Hepatocyte (in vitro differentiated cells): ENCODE results near the gene AQP5. TPM values are rescaled to one million over a fixed set of nuclear protein-coding genes. Genes with fewer than 3 reads are reported as not detected.

ENCODE experiments used
- DNase-seq: peaks from one replicate; pipeline ENCODE4 v3.0.0-alpha.2; 2016; ENCODE audit warnings: low spot score
- H2AFZ ChIP-seq: fragments of 200-600 bp; sonication (generic); 2 replicates; pipeline ENCODE4 v1.6.0; 2016; ENCODE audit warnings: antibody characterized with exemption, mild to moderate bottlenecking
- H3K27ac ChIP-seq: fragments of 200-600 bp; sonication (generic); 2 replicates; pipeline ENCODE4 v1.5.1; 2016; ENCODE audit warnings: mild to moderate bottlenecking
- H3K27me3 ChIP-seq: fragments of 200-600 bp; sonication (generic); 2 replicates; pipeline ENCODE4 v1.6.1; 2016
- H3K36me3 ChIP-seq: fragments of 200-600 bp; sonication (generic); replicated peaks from 2 replicates; pipeline ENCODE4 v1.5.1; 2016; ENCODE audit warnings: low read depth; ENCODE audit not compliant: insufficient read depth
- H3K4me1 ChIP-seq: fragments of 200-600 bp; sonication (generic); 2 replicates; pipeline ENCODE4 v1.5.1; 2016; ENCODE audit warnings: mild to moderate bottlenecking, moderate library complexity; ENCODE audit not compliant: insufficient read depth
- H3K4me2 ChIP-seq: fragments of 200-600 bp; sonication (generic); 2 replicates; pipeline ENCODE4 v1.6.0; 2016
- H3K4me3 ChIP-seq: fragments of 200-600 bp; sonication (generic); 2 replicates; pipeline ENCODE4 v1.5.1; 2016; ENCODE audit warnings: mild to moderate bottlenecking
- H3K79me2 ChIP-seq: fragments of 200-600 bp; sonication (generic); 2 replicates; pipeline ENCODE4 v1.6.0; 2017; ENCODE audit warnings: mild to moderate bottlenecking
- H3K9me2 ChIP-seq: fragments of 200-600 bp; sonication (generic); replicated peaks from 2 replicates; pipeline ENCODE4 v1.6.0; 2017; ENCODE audit warnings: mild to moderate bottlenecking; ENCODE audit not compliant: insufficient read depth
- H3K9me3 ChIP-seq: fragments of 200-600 bp; sonication (generic); 2 replicates; pipeline ENCODE4 v1.5.1; 2016; ENCODE audit warnings: low read depth, mild to moderate bottlenecking
- H4K20me1 ChIP-seq: fragments of 200-600 bp; sonication (generic); 2 replicates; pipeline ENCODE4 v1.6.0; 2016; ENCODE audit warnings: mild to moderate bottlenecking; ENCODE audit not compliant: insufficient read depth, poor library complexity, severe bottlenecking
- CTCF ChIP-seq: fragments of 200-600 bp; sonication (generic); IDR thresholded peaks from 2 replicates; pipeline ENCODE4 v1.5.1; 2016; ENCODE audit warnings: antibody characterized with exemption, mild to moderate bottlenecking; ENCODE audit not compliant: poor library complexity
- EZH2 ChIP-seq: fragments of 200-600 bp; sonication (generic); IDR thresholded peaks from 2 replicates; pipeline ENCODE4 v1.6.1; 2016; ENCODE audit warnings: antibody characterized with exemption, mild to moderate bottlenecking, borderline replicate concordance
- EZH2phosphoT487 ChIP-seq: fragments of 200-600 bp; sonication (generic); IDR thresholded peaks from one replicate; pipeline ENCODE4 v1.6.1; 2018; ENCODE audit warnings: antibody characterized with exemption, mild to moderate bottlenecking, low read depth, moderate library complexity; ENCODE audit not compliant: unreplicated experiment, severe bottlenecking
- WGBS: methylation state at CpG from one replicate; pipeline ENCODE4 v1.1.6; 2016; ENCODE audit warnings: low lambda C conversion rate; ENCODE audit errors: missing lambda C conversion rate; 5-methylcytosine and 5-hydroxymethylcytosine counted together
- polyA plus RNA-seq: library from polyadenylated mRNA; unstranded; fragments of >200 nt; fragmentation: Nextera tagmentation; extraction: Ambion mirVana; gene quantifications from 2 replicates; pipeline ENCODE4 v1.2.1, GENCODE V29; 2016
- total RNA-seq: library from RNA; depleted of rRNA; stranded (reverse); fragments of >200 nt; gene quantifications from 2 replicates; pipeline ENCODE4 v1.2.3, GENCODE V29; 2014

Gene AQP5
- total and polyA plus RNA-seq, 2 experiments from 2014 or later: 0.50 to 1.2 TPM

GRCh38 chr12:49953151-49953550, 8.5 kb upstream of the AQP5 start:
- H3K27me3 ChIP-seq: peaks cover 33% of the 10 kb centered on the region
- H3K4me3 ChIP-seq: no peak overlapping the region
- H3K9me3 ChIP-seq: no peaks in the 10 kb centered on the region
- no peaks in the 10 kb centered on the region for H3K36me3 ChIP-seq
- WGBS: 95% methylated on average over 4 of the region's 4 CpGs
- H3K79me2 ChIP-seq: no peaks in the 10 kb centered on the region
- DNase-seq: no peak
- no peak overlapping the region for H2AFZ ChIP-seq
- no peaks in the 10 kb centered on the region for H3K4me1 ChIP-seq
- H3K9me2 ChIP-seq: no peaks in the 10 kb centered on the region
- no peaks in the 10 kb centered on the region for H4K20me1 ChIP-seq
- H3K27ac ChIP-seq: no peak overlapping the region
- TF ChIP-seq EZH2 (no peak), EZH2phosphoT487 (no peak), CTCF (no peak)
- no peak overlapping the region for H3K4me2 ChIP-seq

GRCh38 chr12:49953961-49954846, 7.5 kb upstream of the AQP5 start:
- Histone ChIP-seq H3K27me3 (peaks cover 43% of the 10 kb centered on the region), H3K27ac (no peak overlapping the region), H4K20me1 (no peaks in the 10 kb centered on the region), H2AFZ (no peak overlapping the region), H3K4me3 (no peak overlapping the region), H3K4me1 (no peaks in the 10 kb centered on the region), H3K36me3 (no peaks in the 10 kb centered on the region), H3K4me2 (no peak overlapping the region), H3K9me3 (no peaks in the 10 kb centered on the region), H3K9me2 (no peaks in the 10 kb centered on the region), H3K79me2 (no peaks in the 10 kb centered on the region)
- TF ChIP-seq CTCF (no peak), EZH2phosphoT487 (no peak), EZH2 (no peak)
- WGBS: 85% methylated on average over 21 of the region's 21 CpGs
- no peak for DNase-seq

DNA sequence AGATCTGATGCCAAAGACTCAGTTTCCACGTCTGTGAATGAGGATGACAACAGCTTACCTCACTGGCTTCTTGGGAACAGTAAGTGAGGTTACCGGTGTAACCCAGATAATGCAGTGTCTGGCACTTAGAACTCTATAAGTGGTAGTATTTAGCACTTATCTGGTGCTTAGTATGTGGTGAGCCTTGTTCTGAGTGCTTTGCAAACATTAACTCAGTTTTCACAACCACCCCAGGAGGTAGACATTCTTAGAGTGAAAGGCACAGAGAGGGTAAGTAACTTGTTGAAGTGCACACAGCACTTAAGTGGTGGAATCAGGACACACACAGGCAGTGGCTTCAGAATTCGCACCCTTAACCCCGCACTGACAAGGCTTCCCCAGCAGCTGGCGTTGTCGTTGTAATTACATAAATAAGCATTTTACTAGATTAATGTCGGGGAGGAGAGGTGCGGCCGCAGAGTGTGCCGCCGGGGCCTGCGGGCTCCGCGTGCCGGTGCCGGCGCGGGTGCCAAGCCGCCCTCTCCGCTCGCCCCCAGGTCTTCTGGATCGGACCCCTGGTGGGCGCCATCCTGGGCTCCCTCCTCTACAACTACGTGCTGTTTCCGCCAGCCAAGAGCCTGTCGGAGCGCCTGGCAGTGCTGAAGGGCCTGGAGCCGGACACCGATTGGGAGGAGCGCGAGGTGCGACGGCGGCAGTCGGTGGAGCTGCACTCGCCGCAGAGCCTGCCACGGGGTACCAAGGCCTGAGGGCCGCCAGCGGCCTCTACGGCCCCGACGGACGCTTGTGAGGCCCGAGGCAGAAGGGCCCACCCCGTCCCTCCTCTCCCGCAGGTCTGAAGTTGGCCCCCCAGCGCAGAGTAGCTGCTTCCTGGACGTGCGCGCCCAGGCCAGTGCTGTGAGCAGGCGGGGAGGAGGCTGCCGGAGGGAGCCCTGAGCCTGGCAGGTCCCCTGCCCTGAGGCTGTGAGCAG, 6.5 kb upstream of the AQP5 start:
- Histone ChIP-seq H4K20me1 (no peaks in the 10 kb centered on the region), H3K27me3 (peaks cover 53% of the 10 kb centered on the region), H3K4me2 (no peak overlapping the region), H3K4me1 (no peaks in the 10 kb centered on the region), H3K27ac (no peak overlapping the region), H3K79me2 (no peaks in the 10 kb centered on the region), H3K4me3 (no peak overlapping the region), H3K9me3 (no peaks in the 10 kb centered on the region), H2AFZ (no peak overlapping the region), H3K36me3 (no peaks in the 10 kb centered on the region), H3K9me2 (no peaks in the 10 kb centered on the region)
- no peak for DNase-seq
- TF ChIP-seq CTCF: no peak
- no peak for TF ChIP-seq EZH2phosphoT487
- no peak for TF ChIP-seq EZH2
- 83% methylated on average over 42 of the region's 53 CpGs for WGBS
